HCT116 (cell line): ENCODE data around the gene OR52I2. TPM values are rescaled to one million over a fixed set of nuclear protein-coding genes. Genes with fewer than 3 reads are reported as not detected.

Source experiments
- ATAC-seq: fragments of 200-7000 bp; cut with Tn5 transposase; 2 replicates; pipeline ENCODE4 v1.9.1; 2020; ENCODE audit warnings: mild to moderate bottlenecking, moderate library complexity
- BruUV-seq: library from RNA; stranded (reverse); fragments of 400-500 nt; replicated peaks from 2 replicates; lab custom pipeline; 2021; lab: Mats Ljungman, UMichigan
- CTCF ChIA-PET: fragments of 300-600 bp; sonication (Branson Sonifier 250); formaldehyde crosslinking; loops from one replicate; lab custom pipeline; 2021; ENCODE audit warnings: antibody characterized with exemption; lab: Charles Lee
- POLR2A ChIA-PET: fragments of 300-600, 350-600 bp; sonication (Branson Sonifier 250); formaldehyde crosslinking; loops from one replicate; lab custom pipeline; 2021; ENCODE audit warnings: antibody characterized with exemption; lab: Charles Lee
- RAD21 ChIA-PET, 2 experiments: fragments of 300-600 bp; sonication (Branson Sonifier 250); formaldehyde crosslinking; loops; one replicate each; lab custom pipeline; 2023; ENCODE audit warnings: low total read pairs in 2 of 2; ENCODE audit not compliant: uncharacterized antibody in 2 of 2, unreplicated experiment in 2 of 2, low non-redundant PET in 1 of 2; lab: Charles Lee
- DNase-seq: peaks from one replicate; pipeline ENCODE4 v3.0.0-alpha.2; 2010; ENCODE audit warnings: low read depth, low spot score
- H2AFZ ChIP-seq: fragments of 200-600 bp; shearing (Covaris generic), sonication (generic); 2 replicates; pipeline ENCODE4 v1.6.1; 2017; ENCODE audit warnings: low read depth, mixed run types, mixed read lengths, antibody characterized with exemption, low read length; ENCODE audit not compliant: poor library complexity, severe bottlenecking
- H3K27ac ChIP-seq: 2 replicates; pipeline ENCODE4 v1.5.1; 2012; ENCODE audit warnings: low read depth, low read length
- H3K27me3 ChIP-seq: fragments of 200-600 bp; sonication (generic); 2 replicates; pipeline ENCODE4 v1.6.1; 2016; ENCODE audit warnings: mixed run types, low read length, mixed read lengths; ENCODE audit not compliant: insufficient read depth
- H3K36me3 ChIP-seq, 2 experiments: fragments of 200-500 bp in 1 of 2; fragments of 200-600 bp in 1 of 2; sonication (Bioruptor generic) in 1 of 2; sonication (generic) in 1 of 2; 2 replicates each; pipeline versions ENCODE4 v1.5.1 to v1.6.1; 2014 to 2016; ENCODE audit warnings: low read length in 2 of 2, inconsistent platforms in 1 of 2, mixed read lengths in 1 of 2, mixed run types in 1 of 2; ENCODE audit not compliant: insufficient read depth in 2 of 2, control insufficient read depth in 1 of 2
- H3K4me1 ChIP-seq, 2 experiments: fragments of 200-600 bp in 1 of 2; sonication (generic) in 1 of 2; 2 replicates each; pipeline versions ENCODE4 v1.5.1 to v1.6.1; 2012 to 2017; ENCODE audit warnings: low read length in 2 of 2, inconsistent platforms in 1 of 2, mild to moderate bottlenecking in 1 of 2, mixed read lengths in 1 of 2, mixed run types in 1 of 2, moderate library complexity in 1 of 2; ENCODE audit not compliant: insufficient read depth in 2 of 2, control insufficient read depth in 1 of 2
- H3K4me2 ChIP-seq: fragments of 200-600 bp; sonication (generic); 2 replicates; pipeline ENCODE4 v1.6.1; 2017; ENCODE audit warnings: mixed run types, low read length, mixed read lengths
- H3K4me3 ChIP-seq, 2 experiments: fragments of 200-600 bp in 1 of 2; sonication (generic) in 1 of 2; replicated peaks in 1 of 2; 2 replicates each; pipeline ENCODE4 v1.5.1; 2011 to 2016; ENCODE audit warnings: low read length in 2 of 2, control low read depth in 1 of 2, low read depth in 1 of 2, mild to moderate bottlenecking in 1 of 2, mixed read lengths in 1 of 2, mixed run types in 1 of 2
- H3K79me2 ChIP-seq: fragments of 200-600 bp; sonication (generic); 2 replicates; pipeline ENCODE4 v1.6.1; 2017; ENCODE audit warnings: mild to moderate bottlenecking, mixed run types, low read length, moderate library complexity, mixed read lengths; ENCODE audit not compliant: insufficient read depth
- H3K9ac ChIP-seq: fragments of 200-600 bp; sonication (generic); 2 replicates; pipeline ENCODE4 v1.6.1; 2016; ENCODE audit warnings: low read length, mixed read lengths
- H3K9me2 ChIP-seq: fragments of 200-600 bp; sonication (generic), shearing (Covaris generic); 2 replicates; pipeline ENCODE4 v1.6.1; 2017; ENCODE audit warnings: mixed run types, mild to moderate bottlenecking, moderate library complexity; ENCODE audit not compliant: insufficient read depth
- H3K9me3 ChIP-seq, 2 experiments: fragments of 200-500 bp in 1 of 2; fragments of 200-600 bp in 1 of 2; sonication (Bioruptor generic) in 1 of 2; sonication (generic) in 1 of 2; 2 replicates each; pipeline ENCODE4 v1.6.1; 2014 to 2017; ENCODE audit warnings: low read length in 2 of 2, mixed read lengths in 2 of 2, inconsistent platforms in 1 of 2, low read depth in 1 of 2, mild to moderate bottlenecking in 1 of 2, mixed run types in 1 of 2, moderate library complexity in 1 of 2; ENCODE audit not compliant: control insufficient read depth in 1 of 2, insufficient read depth in 1 of 2
- H4K20me1 ChIP-seq: fragments of 200-600 bp; sonication (generic), shearing (Covaris generic); 2 replicates; pipeline ENCODE4 v1.6.1; 2017; ENCODE audit warnings: mixed run types, mild to moderate bottlenecking, moderate library complexity; ENCODE audit not compliant: insufficient read depth
- CBX3 ChIP-seq: IDR thresholded peaks from 2 replicates; pipeline ENCODE4 v1.6.1; 2012; ENCODE audit warnings: low read depth
- CEBPB ChIP-seq: IDR thresholded peaks from 2 replicates; pipeline ENCODE4 v1.6.1; 2012; ENCODE audit warnings: low read depth
- EGR1 ChIP-seq: IDR thresholded peaks from 2 replicates; pipeline ENCODE4 v1.6.1; 2012; ENCODE audit warnings: low read depth
- ELF1 ChIP-seq: IDR thresholded peaks from 2 replicates; pipeline ENCODE4 v1.6.1; 2012; ENCODE audit warnings: low read depth, borderline replicate concordance
- EZH2 ChIP-seq: fragments of 200-600 bp; sonication (generic); IDR thresholded peaks from 2 replicates; pipeline ENCODE4 v1.6.1; 2017; ENCODE audit warnings: antibody characterized with exemption, mixed run types
- EZH2phosphoT487 ChIP-seq: fragments of 200-600 bp; IDR thresholded peaks from 2 replicates; pipeline ENCODE4 v1.6.1; 2018; ENCODE audit warnings: antibody characterized with exemption, borderline replicate concordance
- JUND ChIP-seq: IDR thresholded peaks from 2 replicates; pipeline ENCODE4 v1.6.1; 2012
- POLR2A ChIP-seq: IDR thresholded peaks from 2 replicates; pipeline ENCODE4 v1.7.0; 2011; ENCODE audit warnings: borderline replicate concordance; ENCODE audit not compliant: insufficient read depth, insufficient read length; ENCODE audit errors: extremely low read depth
- RAD21 ChIP-seq: IDR thresholded peaks from 2 replicates; pipeline ENCODE4 v1.6.1; 2012; ENCODE audit warnings: low read depth, mild to moderate bottlenecking
- SIN3A ChIP-seq: IDR thresholded peaks from 2 replicates; pipeline ENCODE4 v1.6.1; 2012; ENCODE audit warnings: low read depth
- SP1 ChIP-seq: IDR thresholded peaks from 2 replicates; pipeline ENCODE4 v1.6.1; 2012; ENCODE audit warnings: low read depth
- SRF ChIP-seq: IDR thresholded peaks from 2 replicates; pipeline ENCODE4 v1.6.1; 2012; ENCODE audit warnings: low read depth
- TCF7L2 ChIP-seq: IDR thresholded peaks from 2 replicates; pipeline ENCODE4 v1.7.0; 2011; ENCODE audit warnings: borderline replicate concordance, inconsistent platforms; ENCODE audit not compliant: insufficient read depth, insufficient read length; ENCODE audit errors: extremely low read depth
- YY1 ChIP-seq: IDR thresholded peaks from 2 replicates; pipeline ENCODE4 v1.6.1; 2011; ENCODE audit warnings: low read length, low read depth, moderate library complexity, mild to moderate bottlenecking; ENCODE audit not compliant: insufficient replicate concordance; ENCODE audit errors: extremely low read depth
- ZFX ChIP-seq: fragments of 450-650 bp; IDR thresholded peaks from 2 replicates; pipeline ENCODE4 v1.6.1; 2017
- ZNF274 ChIP-seq: fragments of 200-500 bp; sonication (Bioruptor generic); IDR thresholded peaks from 2 replicates; pipeline ENCODE4 v1.6.1; 2014; ENCODE audit warnings: mild to moderate bottlenecking, low read depth, low read length, inconsistent platforms
- intact Hi-C: fragments of 100-400 bp; cut with micrococcal nuclease; formaldehyde crosslinking; loops from 2 replicates; pipeline ENCODE4 v1.10.0; 2022
- total RNA-seq: library from RNA; stranded (reverse); gene quantifications from one replicate; pipeline ENCODE4 v1.2.1, GENCODE V29; 2021; ENCODE audit not compliant: unreplicated experiment
- TF ChIP-seq, protein P1 (sequence below): IDR thresholded peaks from 2 replicates; pipeline ENCODE4 v1.6.1; 2012
- TF ChIP-seq, protein P2 (sequence below): IDR thresholded peaks from 2 replicates; pipeline ENCODE4 v1.6.1; 2011; ENCODE audit warnings: mild to moderate bottlenecking, low read length, moderate library complexity; ENCODE audit not compliant: insufficient replicate concordance; ENCODE audit errors: extremely low read depth
- TF ChIP-seq, protein P3 (sequence below): IDR thresholded peaks from 2 replicates; pipeline ENCODE4 v1.6.1; 2012; ENCODE audit warnings: low read depth
- TF ChIP-seq, protein P4 (sequence below): IDR thresholded peaks from 2 replicates; pipeline ENCODE4 v1.6.1; 2012

OR52I2 gene
- total RNA-seq, 1 experiment from 2014 or later = not detected

DNA sequence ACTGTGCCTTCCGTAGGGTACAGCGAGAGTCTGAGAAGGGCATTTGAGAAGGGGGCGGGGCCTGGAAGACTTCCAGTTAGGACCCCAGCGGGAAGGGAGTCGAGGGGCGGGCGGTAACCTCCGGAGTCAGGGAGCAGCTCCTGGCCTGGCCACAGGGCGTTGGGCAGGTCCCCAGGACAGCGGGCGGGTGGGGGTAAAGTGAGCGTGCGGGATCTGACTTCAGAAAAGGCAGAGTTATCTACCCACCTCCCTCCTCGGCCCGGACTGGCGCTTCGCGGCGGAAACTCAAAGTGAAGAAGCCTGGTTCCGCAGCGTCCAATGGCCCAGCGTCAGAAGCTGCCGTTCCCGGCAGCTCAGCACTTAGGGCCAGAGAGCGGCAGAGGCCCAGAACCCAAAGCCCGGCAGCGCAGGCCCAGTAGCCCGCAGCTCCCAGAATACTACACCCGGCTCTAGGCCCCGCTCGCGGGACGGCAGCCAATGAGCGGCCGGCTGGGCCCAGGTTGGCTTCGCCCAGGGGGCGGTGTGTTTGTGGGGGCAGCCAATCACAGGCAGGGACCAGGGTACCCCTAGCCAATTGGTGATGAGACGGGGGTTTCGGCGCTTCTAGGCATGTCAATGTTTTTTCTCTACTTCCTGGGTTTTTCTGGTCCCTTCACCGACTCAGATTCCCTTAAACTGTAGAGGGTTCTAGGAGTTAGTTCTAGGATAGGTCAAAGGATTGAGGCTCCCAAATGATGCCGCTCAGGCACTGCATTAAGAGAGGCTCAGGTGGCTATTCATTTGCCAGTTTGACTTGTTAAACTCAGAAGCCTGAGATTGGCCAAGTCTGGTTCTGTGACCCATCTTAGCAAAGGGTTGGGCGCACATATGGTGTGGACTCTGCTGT is 26.5 kb downstream of the OR52I2 start, which contains the start of gene TRIM68:
Gene TRIM68, minus strand, starts transcription at position 451 of the 886 bp plus-strand sequence. CDS start 2,727 bp downstream, outside the sequence.
- peak within 1 kb of the TSS; percentile 56 for H3K27ac ChIP-seq
- H3K4me1 ChIP-seq = peaks cover 0 to 15% of the 10 kb centered on the region in 2 experiments; a peak in 2 of 4 replicates
- intact Hi-C loops = loop anchor here (1.0 kb wide), 1 partner anchor 421 kb away; no protein-coding TSS in a partner anchor
- no peaks in the 10 kb centered on the region for H3K9me3 ChIP-seq
- DNase-seq (peak; percentile 89), ATAC-seq (peak; percentile 99)
- POLR2A ChIA-PET = interaction anchor here (0.9 to 1.1 kb wide), 2 partner anchors 10 to 398 kb away, joined by 3 to 5 read pairs; no protein-coding TSS in a partner anchor
- H3K4me3 ChIP-seq = peak within 1 kb of the TSS; percentile 67 to 80
- RAD21 ChIA-PET = no interaction called here
- H3K27me3 ChIP-seq = no peaks in the 10 kb centered on the region
- no TSS peak for BruUV-seq
- H3K9ac ChIP-seq = peak within 1 kb of the TSS; percentile 68
- CTCF ChIA-PET = interaction anchor here (0.9 to 2.9 kb wide), 4 partner anchors 28 to 426 kb away, joined by 3 to 13 read pairs (median 9); partner anchors contain the start of gene OR51D1
- H3K36me3 ChIP-seq = no peaks in the 10 kb centered on the region
- H3K9me2 ChIP-seq = no peaks in the 10 kb centered on the region
- peaks cover 4% of the 10 kb centered on the region; the same call in 1 of the 2 replicates for H3K79me2 ChIP-seq
- H3K4me2 ChIP-seq = peak within 1 kb of the TSS; percentile 84
- peak within 1 kb of the TSS; percentile 93 for H2AFZ ChIP-seq
- H4K20me1 ChIP-seq = no peaks in the 10 kb centered on the region
- no peak for TF ChIP-seq RAD21
- no peak for TF ChIP-seq ZNF274
- TF ChIP-seq, protein P1, sequence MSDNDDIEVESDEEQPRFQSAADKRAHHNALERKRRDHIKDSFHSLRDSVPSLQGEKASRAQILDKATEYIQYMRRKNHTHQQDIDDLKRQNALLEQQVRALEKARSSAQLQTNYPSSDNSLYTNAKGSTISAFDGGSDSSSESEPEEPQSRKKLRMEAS = no peak
- TF ChIP-seq SRF = no peak
- TF ChIP-seq, protein P2, sequence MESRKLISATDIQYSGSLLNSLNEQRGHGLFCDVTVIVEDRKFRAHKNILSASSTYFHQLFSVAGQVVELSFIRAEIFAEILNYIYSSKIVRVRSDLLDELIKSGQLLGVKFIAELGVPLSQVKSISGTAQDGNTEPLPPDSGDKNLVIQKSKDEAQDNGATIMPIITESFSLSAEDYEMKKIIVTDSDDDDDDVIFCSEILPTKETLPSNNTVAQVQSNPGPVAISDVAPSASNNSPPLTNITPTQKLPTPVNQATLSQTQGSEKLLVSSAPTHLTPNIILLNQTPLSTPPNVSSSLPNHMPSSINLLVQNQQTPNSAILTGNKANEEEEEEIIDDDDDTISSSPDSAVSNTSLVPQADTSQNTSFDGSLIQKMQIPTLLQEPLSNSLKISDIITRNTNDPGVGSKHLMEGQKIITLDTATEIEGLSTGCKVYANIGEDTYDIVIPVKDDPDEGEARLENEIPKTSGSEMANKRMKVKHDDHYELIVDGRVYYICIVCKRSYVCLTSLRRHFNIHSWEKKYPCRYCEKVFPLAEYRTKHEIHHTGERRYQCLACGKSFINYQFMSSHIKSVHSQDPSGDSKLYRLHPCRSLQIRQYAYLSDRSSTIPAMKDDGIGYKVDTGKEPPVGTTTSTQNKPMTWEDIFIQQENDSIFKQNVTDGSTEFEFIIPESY = no peak
- TF ChIP-seq, protein P3, sequence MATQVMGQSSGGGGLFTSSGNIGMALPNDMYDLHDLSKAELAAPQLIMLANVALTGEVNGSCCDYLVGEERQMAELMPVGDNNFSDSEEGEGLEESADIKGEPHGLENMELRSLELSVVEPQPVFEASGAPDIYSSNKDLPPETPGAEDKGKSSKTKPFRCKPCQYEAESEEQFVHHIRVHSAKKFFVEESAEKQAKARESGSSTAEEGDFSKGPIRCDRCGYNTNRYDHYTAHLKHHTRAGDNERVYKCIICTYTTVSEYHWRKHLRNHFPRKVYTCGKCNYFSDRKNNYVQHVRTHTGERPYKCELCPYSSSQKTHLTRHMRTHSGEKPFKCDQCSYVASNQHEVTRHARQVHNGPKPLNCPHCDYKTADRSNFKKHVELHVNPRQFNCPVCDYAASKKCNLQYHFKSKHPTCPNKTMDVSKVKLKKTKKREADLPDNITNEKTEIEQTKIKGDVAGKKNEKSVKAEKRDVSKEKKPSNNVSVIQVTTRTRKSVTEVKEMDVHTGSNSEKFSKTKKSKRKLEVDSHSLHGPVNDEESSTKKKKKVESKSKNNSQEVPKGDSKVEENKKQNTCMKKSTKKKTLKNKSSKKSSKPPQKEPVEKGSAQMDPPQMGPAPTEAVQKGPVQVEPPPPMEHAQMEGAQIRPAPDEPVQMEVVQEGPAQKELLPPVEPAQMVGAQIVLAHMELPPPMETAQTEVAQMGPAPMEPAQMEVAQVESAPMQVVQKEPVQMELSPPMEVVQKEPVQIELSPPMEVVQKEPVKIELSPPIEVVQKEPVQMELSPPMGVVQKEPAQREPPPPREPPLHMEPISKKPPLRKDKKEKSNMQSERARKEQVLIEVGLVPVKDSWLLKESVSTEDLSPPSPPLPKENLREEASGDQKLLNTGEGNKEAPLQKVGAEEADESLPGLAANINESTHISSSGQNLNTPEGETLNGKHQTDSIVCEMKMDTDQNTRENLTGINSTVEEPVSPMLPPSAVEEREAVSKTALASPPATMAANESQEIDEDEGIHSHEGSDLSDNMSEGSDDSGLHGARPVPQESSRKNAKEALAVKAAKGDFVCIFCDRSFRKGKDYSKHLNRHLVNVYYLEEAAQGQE = no peak
- TF ChIP-seq, protein P4, sequence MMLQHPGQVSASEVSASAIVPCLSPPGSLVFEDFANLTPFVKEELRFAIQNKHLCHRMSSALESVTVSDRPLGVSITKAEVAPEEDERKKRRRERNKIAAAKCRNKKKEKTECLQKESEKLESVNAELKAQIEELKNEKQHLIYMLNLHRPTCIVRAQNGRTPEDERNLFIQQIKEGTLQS = no peak
- TF ChIP-seq EZH2 = no peak
- no peak for TF ChIP-seq EZH2phosphoT487
- no peak for TF ChIP-seq CBX3
- no peak for TF ChIP-seq EGR1
- peak; percentile 71 for TF ChIP-seq POLR2A
- peak; percentile 2 for TF ChIP-seq YY1
- TF ChIP-seq CEBPB = no peak
- TF ChIP-seq JUND = no peak
- TF ChIP-seq SIN3A = no peak
- peak; percentile 62 for TF ChIP-seq ELF1
- peak; percentile 89 for TF ChIP-seq SP1
- TF ChIP-seq ZFX = peak; percentile 93
- peak; percentile 18 for TF ChIP-seq TCF7L2
